Naive B cell (primary cell): ENCODE measurements around the gene MAP4K4. TPM values are rescaled to one million over a fixed set of nuclear protein-coding genes. Genes with fewer than 3 reads are reported as not detected.

Experiments used
- ATAC-seq, 2 donors: fragments of 150-1000 bp; cut with Tn5 transposase; 2 replicates each; pipeline ENCODE4 v1.10.0; 2021; ENCODE audit warnings: low read depth in 2 of 2, mild to moderate bottlenecking in 2 of 2, moderate library complexity in 2 of 2
- DNase-seq: peaks from one replicate; pipeline ENCODE4 v3.0.0; 2022
- H3K27ac Mint-ChIP-seq, 6 donors: one replicate each; pipeline ENCODE4 v1.8.0; 2020 to 2022; ENCODE audit warnings: mild to moderate bottlenecking in 6 of 6, mixed read lengths in 6 of 6, moderate library complexity in 5 of 6, inconsistent platforms in 2 of 6
- H3K27me3 Mint-ChIP-seq, 3 donors: one replicate each; pipeline ENCODE4 v1.8.0; 2021 to 2022; ENCODE audit warnings: mixed read lengths in 3 of 3, mild to moderate bottlenecking in 1 of 3
- H3K36me3 Mint-ChIP-seq, 2 donors: one replicate each; pipeline ENCODE4 v1.8.0; 2020 to 2022; ENCODE audit warnings: mixed read lengths in 2 of 2, inconsistent platforms in 1 of 2, mild to moderate bottlenecking in 1 of 2
- H3K4me1 Mint-ChIP-seq, 3 donors: one replicate each; pipeline ENCODE4 v1.8.0; 2020 to 2022; ENCODE audit warnings: mixed read lengths in 3 of 3, inconsistent platforms in 1 of 3, mild to moderate bottlenecking in 1 of 3, moderate library complexity in 1 of 3
- H3K4me3 Mint-ChIP-seq, 8 donors: one replicate each; pipeline ENCODE4 v1.8.0; 2020 to 2022; ENCODE audit warnings: mild to moderate bottlenecking in 8 of 8, mixed read lengths in 8 of 8, moderate library complexity in 8 of 8, inconsistent platforms in 2 of 8
- H3K9me3 Mint-ChIP-seq, 7 donors: one replicate each; pipeline ENCODE4 v1.8.0; 2020 to 2022; ENCODE audit warnings: mixed read lengths in 7 of 7, mild to moderate bottlenecking in 5 of 7, inconsistent platforms in 2 of 7, moderate library complexity in 1 of 7
- polyA plus RNA-seq, 6 donors: library from polyadenylated mRNA; unstranded; fragments of 300-500 nt; fragmentation: Illumina TruSeq; gene quantifications; one replicate each; pipeline ENCODE4 v1.2.3, GENCODE V29; 2021; ENCODE audit warnings: low read depth in 6 of 6

Gene MAP4K4
- polyA plus RNA-seq, 6 donors from 2014 or later = 11.8 to 36.0 (median 20.3) TPM

DNA sequence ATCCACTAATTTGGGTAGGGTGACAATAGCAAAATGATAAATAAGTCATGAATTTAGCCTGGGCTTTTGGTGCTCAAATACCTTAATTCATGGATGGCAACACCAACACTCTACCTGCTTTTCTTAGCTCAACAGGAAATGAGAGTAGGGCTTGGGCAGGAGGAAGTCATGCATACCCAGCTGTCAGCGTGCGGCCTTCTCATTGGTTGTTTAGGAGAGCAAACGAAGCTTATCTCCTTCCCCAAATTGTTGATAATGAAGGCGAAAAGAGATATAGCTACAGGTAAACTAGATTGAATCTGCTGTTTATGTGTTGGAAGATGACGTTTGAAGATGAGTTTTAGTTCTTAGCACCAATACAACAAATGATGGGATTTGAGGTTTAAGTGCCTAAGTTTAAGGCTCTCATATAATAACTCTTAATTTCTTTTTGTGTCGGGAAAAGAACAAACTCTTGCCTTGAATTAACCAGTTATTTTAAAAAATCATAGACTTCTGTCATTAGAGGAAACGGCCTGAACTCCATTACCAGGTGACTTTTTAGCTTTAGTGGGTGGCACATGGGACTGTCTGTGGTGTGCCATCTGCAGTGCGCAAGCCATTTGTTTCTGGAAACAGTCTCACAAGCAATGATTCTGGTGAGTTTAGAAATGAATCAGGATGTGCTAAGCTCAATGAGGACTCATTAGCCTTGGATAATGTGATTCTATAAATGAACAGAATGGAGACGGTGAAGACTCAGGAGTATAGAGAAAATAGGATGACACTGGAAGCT lies 19.8 kb downstream of the MAP4K4 start:
- Mint-ChIP-seq H3K4me1 (peaks cover 60 to 95% (median 70%) of the 10 kb centered on the region in 3 donors), H3K36me3 (peaks cover 8 to 12% of the 10 kb centered on the region in 2 donors), H3K4me3 (peak overlapping the region; percentile 54 to 93 (median 80)), H3K27ac (peak overlapping the region; percentile 81 to 100 (median 98)), H3K27me3 (no peaks in the 10 kb centered on the region), H3K9me3 (peaks cover 0 to 4% (median 0%) of the 10 kb centered on the region in 7 donors)
- ATAC-seq (peak; percentile 86 to 87), DNase-seq (peak; percentile 90)

DNA sequence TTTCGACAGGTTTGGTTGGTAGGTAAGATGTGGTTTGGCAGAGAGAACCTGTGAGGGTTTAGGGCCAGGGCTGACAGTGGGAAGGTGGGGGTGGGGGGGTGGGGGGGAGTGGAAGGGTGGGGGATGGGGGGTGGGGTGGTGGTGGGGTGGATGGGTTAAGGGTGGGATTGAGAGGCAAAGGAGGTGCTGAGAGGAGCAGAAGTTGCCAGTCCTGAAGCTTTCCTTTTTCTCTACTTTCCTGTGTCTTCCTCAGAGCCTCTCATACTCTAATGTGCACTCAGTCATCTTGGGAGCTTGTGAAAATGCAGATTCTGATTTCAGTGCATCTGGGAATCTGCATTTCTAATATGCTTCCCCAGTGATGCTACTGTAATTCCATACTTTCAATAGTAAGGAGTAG lies 21.0 kb downstream of the MAP4K4 start:
- no peak for ATAC-seq
- no peaks in the 10 kb centered on the region for H3K27me3 Mint-ChIP-seq
- H3K9me3 Mint-ChIP-seq = peaks cover 3 to 11% (median 6%) of the 10 kb centered on the region in 7 donors
- H3K4me3 Mint-ChIP-seq = peak overlapping the region; percentile 18 to 93 (median 82)
- no peak for DNase-seq
- H3K4me1 Mint-ChIP-seq = peaks cover 71 to 97% (median 82%) of the 10 kb centered on the region in 3 donors
- H3K36me3 Mint-ChIP-seq = peaks cover 12 to 16% of the 10 kb centered on the region in 2 donors
- H3K27ac Mint-ChIP-seq = peak overlapping the region; percentile 81 to 100 (median 98)

DNA sequence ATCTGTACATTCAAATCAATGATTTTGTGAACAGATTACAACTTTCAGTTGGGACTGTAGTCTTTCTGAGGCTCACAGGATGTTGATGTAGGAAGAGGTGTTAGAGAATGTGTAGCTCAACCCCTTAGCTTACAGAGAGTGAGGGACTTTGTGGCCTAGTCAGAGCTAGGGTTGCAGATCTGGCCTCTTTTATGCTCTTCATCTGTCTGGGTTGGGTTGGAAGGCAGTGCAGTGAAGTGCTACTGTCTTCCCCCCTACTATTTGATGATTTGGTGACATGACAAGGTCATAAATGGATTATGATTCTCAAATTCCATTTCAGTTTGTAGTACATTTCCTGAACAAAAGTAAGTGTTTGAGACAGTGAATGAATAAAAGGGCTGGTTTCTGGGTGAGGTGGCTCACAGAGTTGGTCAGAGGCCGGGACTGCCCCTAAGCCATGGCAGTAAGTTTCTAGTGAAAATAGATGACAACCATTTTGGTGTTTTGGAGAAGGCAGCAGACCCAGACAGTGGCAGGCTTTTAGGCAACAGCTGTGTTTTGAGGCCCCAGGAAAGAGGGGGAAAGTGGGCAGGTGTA lies 21.6 kb downstream of the MAP4K4 start:
- Mint-ChIP-seq H3K9me3 (peaks cover 3 to 12% (median 6%) of the 10 kb centered on the region in 7 donors), H3K4me3 (peak overlapping the region; percentile 18 to 93 (median 82)), H3K4me1 (peaks cover 73 to 97% (median 88%) of the 10 kb centered on the region in 3 donors), H3K27ac (peak overlapping the region; percentile 81 to 100 (median 97)), H3K27me3 (no peaks in the 10 kb centered on the region), H3K36me3 (peaks cover 12 to 16% of the 10 kb centered on the region in 2 donors)
- DNase-seq (no peak), ATAC-seq (no peak)

DNA sequence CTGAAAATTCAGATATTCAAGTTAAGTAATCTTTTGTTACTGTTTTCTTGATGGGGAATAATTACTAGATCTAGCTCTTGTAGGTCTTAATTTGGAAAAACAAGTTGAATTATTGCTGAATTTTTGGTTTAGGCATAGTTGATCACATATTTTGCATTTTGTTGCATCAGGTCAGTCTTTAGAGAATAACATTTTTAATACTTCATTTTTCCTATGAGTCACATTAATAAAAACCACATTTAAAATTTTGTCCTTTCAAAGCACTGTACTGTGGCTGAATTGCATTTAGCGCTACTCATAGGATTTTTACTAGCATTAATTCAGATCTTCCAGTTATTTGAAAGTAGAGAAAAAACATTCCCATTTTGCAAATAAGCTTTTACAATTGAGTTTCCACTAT lies 23.2 kb downstream of the MAP4K4 start:
- peak overlapping the region in 4 of 8 donors; percentile 36 to 60 (median 40) for H3K4me3 Mint-ChIP-seq
- no peak for ATAC-seq

DNA sequence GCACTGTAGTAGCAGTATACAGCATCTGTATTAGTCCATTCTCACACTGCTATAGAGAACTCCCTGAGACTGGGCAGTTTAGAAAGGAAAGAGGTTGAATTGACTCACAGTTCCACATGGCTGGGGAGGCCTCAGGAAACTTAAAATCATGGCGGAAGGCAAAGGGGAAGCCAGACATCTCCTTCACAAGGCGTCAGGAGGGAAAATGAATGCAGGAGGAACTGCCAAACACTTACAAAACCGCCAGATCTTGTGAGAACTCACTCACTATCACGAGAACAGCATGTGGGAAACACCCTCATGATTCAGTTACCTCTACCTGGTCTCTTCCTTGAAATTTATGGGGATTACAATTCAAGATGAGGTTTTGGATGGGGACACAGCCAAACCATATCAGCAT lies 25.4 kb downstream of the MAP4K4 start:
- H3K27ac Mint-ChIP-seq = peak overlapping the region; percentile 0 to 100 (median 84)
- H3K27me3 Mint-ChIP-seq = no peaks in the 10 kb centered on the region
- H3K4me1 Mint-ChIP-seq = peaks cover 81 to 99% (median 92%) of the 10 kb centered on the region in 3 donors
- H3K4me3 Mint-ChIP-seq = peak overlapping the region in 4 of 8 donors; percentile 38 to 74 (median 67)
- ATAC-seq (peak; percentile 6 to 26), DNase-seq (no peak)
- H3K36me3 Mint-ChIP-seq = peaks cover 9 to 12% of the 10 kb centered on the region in 2 donors
- peaks cover 3 to 12% (median 6%) of the 10 kb centered on the region in 7 donors for H3K9me3 Mint-ChIP-seq

More for the DNA sequence above, 23.2 kb downstream of the MAP4K4 start:
- H3K36me3 Mint-ChIP-seq = peaks cover 12 to 16% of the 10 kb centered on the region in 2 donors
- H3K4me1 Mint-ChIP-seq = peaks cover 81 to 99% (median 90%) of the 10 kb centered on the region in 3 donors
- H3K9me3 Mint-ChIP-seq = peaks cover 3 to 12% (median 6%) of the 10 kb centered on the region in 7 donors
- H3K27me3 Mint-ChIP-seq = no peaks in the 10 kb centered on the region
- no peak for DNase-seq
- H3K27ac Mint-ChIP-seq = peak overlapping the region; percentile 81 to 100 (median 97)

DNA sequence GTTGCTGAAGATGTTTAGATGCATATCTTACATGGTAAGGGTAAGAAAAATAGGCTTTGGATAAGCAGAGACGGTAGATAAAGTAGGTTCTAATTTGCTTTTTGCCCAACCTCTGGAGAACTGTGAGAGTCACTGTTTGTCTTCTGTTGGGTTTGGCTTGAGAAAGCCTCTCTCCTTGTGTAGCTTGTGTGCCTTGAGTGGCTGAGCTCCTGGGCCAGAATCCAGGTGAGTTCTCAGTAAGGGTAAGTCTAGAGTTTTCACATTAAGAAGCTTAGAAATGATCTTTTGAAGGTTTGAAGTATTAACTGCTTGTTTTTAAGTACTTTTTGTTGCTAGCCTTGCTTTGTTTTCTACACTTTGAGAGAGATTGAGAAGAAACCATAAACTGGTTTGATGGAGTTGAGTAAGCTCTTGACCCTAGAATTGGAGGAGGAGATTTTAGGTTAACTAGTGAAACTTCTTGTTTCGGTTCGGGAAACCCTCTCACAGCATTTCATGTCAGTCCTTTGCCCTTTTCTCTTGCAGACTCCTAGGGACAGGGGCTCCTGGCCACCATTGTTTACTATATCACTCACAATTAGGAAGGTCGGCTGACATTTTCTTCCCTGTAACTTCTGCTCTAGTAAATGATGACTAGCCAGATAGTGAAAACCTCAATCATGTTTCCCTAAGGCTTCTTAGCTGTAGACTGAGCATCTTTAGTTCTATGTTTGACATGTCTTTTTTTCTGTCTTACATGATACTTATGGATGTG lies 26.0 kb downstream of the MAP4K4 start:
- H3K4me1 Mint-ChIP-seq = peaks cover 82 to 99% (median 93%) of the 10 kb centered on the region in 3 donors
- H3K27me3 Mint-ChIP-seq = no peaks in the 10 kb centered on the region
- DNase-seq (no peak), ATAC-seq (no peak)
- peaks cover 8 to 12% of the 10 kb centered on the region in 2 donors for H3K36me3 Mint-ChIP-seq
- H3K9me3 Mint-ChIP-seq = peaks cover 3 to 12% (median 6%) of the 10 kb centered on the region in 7 donors
- peak overlapping the region; percentile 9 to 79 (median 57) for H3K4me3 Mint-ChIP-seq
- peak overlapping the region; percentile 51 to 100 (median 90) for H3K27ac Mint-ChIP-seq

DNA sequence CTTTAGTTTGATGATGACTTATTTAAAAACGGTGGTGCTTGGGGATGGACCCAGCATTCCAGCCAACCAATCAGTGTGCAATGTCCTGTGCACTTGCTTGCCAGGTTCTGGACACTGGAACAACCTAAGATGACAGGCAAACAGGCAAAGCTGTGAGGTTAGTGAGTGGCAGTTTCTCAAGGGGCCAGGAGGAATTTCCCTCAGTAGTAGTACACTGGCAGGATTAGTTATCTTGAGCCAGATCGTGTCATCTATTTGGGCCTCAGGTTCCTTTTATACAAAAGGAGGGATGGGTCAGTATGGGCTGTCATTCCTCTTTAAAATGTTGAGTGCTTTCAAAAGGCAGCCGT lies 26.6 kb downstream of the MAP4K4 start:
- ATAC-seq (no peak), DNase-seq (no peak)
- H3K36me3 Mint-ChIP-seq = peaks cover 8 to 11% of the 10 kb centered on the region in 2 donors
- peak overlapping the region; percentile 51 to 100 (median 80) for H3K27ac Mint-ChIP-seq
- H3K9me3 Mint-ChIP-seq = peaks cover 3 to 12% (median 6%) of the 10 kb centered on the region in 7 donors
- H3K27me3 Mint-ChIP-seq = no peaks in the 10 kb centered on the region
- H3K4me1 Mint-ChIP-seq = peaks cover 82 to 99% (median 93%) of the 10 kb centered on the region in 3 donors
- H3K4me3 Mint-ChIP-seq = peak overlapping the region in 7 of 8 donors; percentile 9 to 79 (median 39)

DNA sequence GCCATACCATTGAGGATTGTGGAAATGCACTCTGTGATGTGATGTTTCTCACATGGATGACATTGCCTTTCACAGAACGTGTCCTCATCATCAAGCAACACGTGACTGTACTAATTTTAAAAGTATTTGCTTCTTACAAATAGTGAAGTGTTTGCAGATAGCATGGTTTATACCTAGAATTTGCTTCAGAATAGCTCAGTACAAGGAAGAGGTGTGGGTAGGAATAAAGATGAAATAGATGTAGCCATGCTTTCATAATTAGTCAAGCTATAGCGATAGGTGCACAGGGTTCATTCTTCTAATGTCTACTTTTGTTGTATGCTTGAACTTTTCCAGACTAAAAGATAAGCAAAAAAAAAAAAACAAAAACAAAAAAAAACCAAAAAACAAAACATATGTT lies 27.5 kb downstream of the MAP4K4 start:
- peak overlapping the region in 4 of 6 donors; percentile 27 to 100 (median 72) for H3K27ac Mint-ChIP-seq
- peaks cover 2 to 12% (median 6%) of the 10 kb centered on the region in 7 donors for H3K9me3 Mint-ChIP-seq
- peaks cover 8 to 9% of the 10 kb centered on the region in 2 donors for H3K36me3 Mint-ChIP-seq
- DNase-seq = no peak
- no peak for ATAC-seq
- peak overlapping the region in 4 of 8 donors; percentile 29 to 62 (median 44) for H3K4me3 Mint-ChIP-seq
- H3K27me3 Mint-ChIP-seq = no peaks in the 10 kb centered on the region
- H3K4me1 Mint-ChIP-seq = peaks cover 82 to 99% (median 93%) of the 10 kb centered on the region in 3 donors

DNA sequence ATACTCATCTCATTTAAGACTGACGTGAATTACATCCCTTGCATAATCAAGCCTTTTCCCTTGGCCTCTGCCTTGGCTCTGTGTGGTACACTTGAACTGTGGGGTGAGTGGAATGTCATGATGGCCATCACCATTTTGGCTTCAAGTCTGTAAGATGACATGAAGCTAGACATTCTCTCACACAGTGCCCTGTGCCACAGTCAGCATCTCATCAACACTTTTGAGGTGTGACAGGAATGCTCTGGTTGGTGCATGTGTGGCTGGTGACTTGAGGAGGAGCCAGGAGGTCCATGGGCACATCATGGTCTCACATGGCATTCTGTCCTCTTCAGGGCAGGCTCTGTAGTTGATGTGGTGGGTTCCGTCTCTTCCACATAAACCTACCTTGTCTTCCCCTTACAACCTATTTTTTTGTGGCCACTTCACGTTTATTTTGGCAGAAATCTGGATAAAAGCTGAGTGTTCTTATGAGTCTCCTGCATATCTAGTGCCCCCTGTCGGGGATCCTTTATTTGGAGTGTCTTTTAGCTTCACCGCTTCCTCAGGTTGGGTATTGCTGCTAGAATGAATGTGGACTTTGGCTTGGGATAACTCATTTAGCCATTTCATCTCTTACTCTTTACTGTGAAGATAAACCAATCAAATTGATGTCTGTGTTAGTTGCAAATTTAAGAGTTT lies 28.1 kb downstream of the MAP4K4 start:
- peaks cover 2 to 12% (median 6%) of the 10 kb centered on the region in 7 donors for H3K9me3 Mint-ChIP-seq
- H3K4me1 Mint-ChIP-seq = peaks cover 84 to 99% (median 96%) of the 10 kb centered on the region in 3 donors
- H3K27ac Mint-ChIP-seq = peak overlapping the region; percentile 9 to 100 (median 40)
- H3K27me3 Mint-ChIP-seq = no peaks in the 10 kb centered on the region
- H3K36me3 Mint-ChIP-seq = peaks cover 8 to 10% of the 10 kb centered on the region in 2 donors
- ATAC-seq (peak; percentile 18 to 29), DNase-seq (no peak)
- peak overlapping the region in 2 of 8 donors; percentile 13 to 23 for H3K4me3 Mint-ChIP-seq

DNA sequence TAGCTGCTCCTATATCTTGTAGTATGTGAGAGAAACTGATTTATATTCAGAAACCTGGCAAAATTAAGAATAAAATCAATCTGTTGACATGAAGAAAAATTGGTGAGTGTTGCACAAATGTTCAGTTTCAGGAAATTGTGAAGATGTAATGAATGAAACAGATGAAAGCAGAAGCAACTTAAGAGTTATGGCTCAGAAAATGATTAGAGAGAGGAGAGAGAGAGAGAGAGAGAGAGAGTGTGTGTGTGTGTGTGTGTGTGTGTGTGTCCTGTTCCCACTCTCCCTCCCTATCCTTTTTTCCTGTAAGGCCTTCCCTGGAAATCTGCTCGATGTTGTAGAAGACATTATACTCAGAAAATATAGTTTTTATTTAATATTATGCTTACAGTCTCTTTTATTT lies 31.4 kb downstream of the MAP4K4 start:
- Mint-ChIP-seq H3K4me3 (peak overlapping the region in 6 of 8 donors; percentile 3 to 59 (median 14)), H3K27me3 (no peaks in the 10 kb centered on the region), H3K27ac (peak overlapping the region in 3 of 6 donors; percentile 14 to 76 (median 49)), H3K9me3 (no peaks in the 10 kb centered on the region), H3K4me1 (peaks cover 68 to 97% (median 94%) of the 10 kb centered on the region in 3 donors), H3K36me3 (peaks cover 0 to 4% of the 10 kb centered on the region in 2 donors)
- DNase-seq (no peak), ATAC-seq (no peak)

DNA sequence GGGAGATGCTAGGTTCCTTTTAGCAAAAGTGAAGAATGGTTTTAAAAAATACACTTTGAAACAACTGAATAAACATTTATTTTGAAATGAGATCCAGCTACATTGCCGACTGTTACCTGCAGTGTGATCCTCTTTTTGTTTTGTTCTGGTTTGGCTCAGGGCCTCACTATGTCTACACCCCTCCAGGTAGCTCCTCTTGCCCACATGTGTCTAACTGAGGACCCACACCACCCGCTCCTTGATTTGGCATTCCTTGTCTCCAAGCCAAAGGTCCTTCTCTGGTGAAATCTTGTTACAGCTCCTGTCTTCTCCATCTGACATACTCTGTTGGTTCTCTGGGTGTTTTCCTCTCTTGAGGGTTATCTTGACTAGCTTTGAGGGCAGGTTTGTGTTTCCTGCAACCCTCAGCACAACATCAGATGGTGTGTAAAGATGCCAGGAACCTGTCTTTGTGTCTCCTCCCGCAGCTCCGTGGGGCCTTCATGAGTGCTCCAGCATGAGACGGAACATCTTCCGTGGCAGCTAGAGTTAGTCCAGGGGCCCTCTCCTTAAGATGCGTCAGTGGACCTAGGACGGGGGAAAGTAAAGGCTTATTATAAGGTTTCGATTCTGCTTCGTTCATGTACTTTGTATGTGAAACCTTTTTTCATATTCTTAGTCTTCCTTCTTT lies 32.1 kb downstream of the MAP4K4 start:
- Mint-ChIP-seq H3K27ac (peak overlapping the region in 5 of 6 donors; percentile 38 to 92 (median 82)), H3K4me1 (peaks cover 66 to 96% (median 93%) of the 10 kb centered on the region in 3 donors), H3K27me3 (no peaks in the 10 kb centered on the region), H3K4me3 (peak overlapping the region in 5 of 8 donors; percentile 15 to 79 (median 36)), H3K9me3 (no peaks in the 10 kb centered on the region), H3K36me3 (peaks cover 0 to 4% of the 10 kb centered on the region in 2 donors)
- DNase-seq (no peak), ATAC-seq (no peak)
